Mammary epithelial cell (primary cell): ENCODE results near the gene ZNF366.

ENCODE experiments used
- EZH2 ChIP-seq: IDR thresholded peaks from 2 replicates; pipeline ENCODE4 v1.6.1; 2012; ENCODE audit warnings: low read length, inconsistent platforms, borderline replicate concordance
- TF ChIP-seq, protein P1 (sequence below), 2 donors: IDR thresholded peaks in 1 of 2; conservative IDR thresholded peaks in 1 of 2; 2 replicates each; pipeline ENCODE4 v1.5.1; 2011 to 2012; ENCODE audit warnings: inconsistent platforms in 2 of 2, low read length in 2 of 2, mild to moderate bottlenecking in 2 of 2, control low read depth in 1 of 2, low read depth in 1 of 2; ENCODE audit not compliant: insufficient read depth in 1 of 2; ENCODE audit errors: extremely low read depth in 1 of 2

DNA sequence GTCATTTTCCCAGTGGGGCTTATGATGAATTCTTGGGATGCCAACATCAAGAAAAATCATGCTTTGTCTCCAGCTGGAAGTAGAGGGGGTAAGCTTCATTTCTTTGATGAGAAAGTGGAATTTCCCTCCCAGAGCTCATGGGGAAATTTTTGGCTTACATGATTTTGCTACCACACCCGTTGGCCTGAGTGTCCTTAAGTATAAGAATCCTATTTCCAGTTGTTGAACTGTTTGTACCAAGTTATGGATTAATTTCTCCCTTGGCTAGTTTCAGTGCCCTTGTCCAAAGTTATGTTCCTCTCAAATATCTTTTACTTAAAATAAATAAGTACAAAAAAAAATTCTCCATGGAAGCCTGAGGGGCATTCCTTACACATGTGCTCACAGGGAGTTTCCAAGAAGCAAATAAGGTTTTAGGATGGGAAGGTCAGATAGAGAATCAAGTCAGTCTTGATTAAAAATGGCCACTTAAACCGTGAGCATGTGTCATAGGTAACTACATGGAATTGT lies 104.8 kb downstream of the ZNF366 start:
- TF ChIP-seq, protein P1, sequence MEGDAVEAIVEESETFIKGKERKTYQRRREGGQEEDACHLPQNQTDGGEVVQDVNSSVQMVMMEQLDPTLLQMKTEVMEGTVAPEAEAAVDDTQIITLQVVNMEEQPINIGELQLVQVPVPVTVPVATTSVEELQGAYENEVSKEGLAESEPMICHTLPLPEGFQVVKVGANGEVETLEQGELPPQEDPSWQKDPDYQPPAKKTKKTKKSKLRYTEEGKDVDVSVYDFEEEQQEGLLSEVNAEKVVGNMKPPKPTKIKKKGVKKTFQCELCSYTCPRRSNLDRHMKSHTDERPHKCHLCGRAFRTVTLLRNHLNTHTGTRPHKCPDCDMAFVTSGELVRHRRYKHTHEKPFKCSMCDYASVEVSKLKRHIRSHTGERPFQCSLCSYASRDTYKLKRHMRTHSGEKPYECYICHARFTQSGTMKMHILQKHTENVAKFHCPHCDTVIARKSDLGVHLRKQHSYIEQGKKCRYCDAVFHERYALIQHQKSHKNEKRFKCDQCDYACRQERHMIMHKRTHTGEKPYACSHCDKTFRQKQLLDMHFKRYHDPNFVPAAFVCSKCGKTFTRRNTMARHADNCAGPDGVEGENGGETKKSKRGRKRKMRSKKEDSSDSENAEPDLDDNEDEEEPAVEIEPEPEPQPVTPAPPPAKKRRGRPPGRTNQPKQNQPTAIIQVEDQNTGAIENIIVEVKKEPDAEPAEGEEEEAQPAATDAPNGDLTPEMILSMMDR (conservative IDR thresholded peaks at IDR 0.05 in 1 of 2, IDR thresholded peaks at IDR 0.05 in 1 of 2; ENCODE audit: extremely low read depth in 1 of 2, insufficient read depth in 1 of 2, low read depth in 1 of 2, low read length in 2 of 2) = no peak
- no peak for TF ChIP-seq EZH2
